AG08396 (cell line): Measurements from ENCODE around the gene WBP1L.
"Not testable (repeated sequence)": the region's sequence is repeated elsewhere in the genome, so short reads cannot be mapped to it uniquely, and the experiment has no call there.

Experiments
- DNase-seq: peaks from one replicate; pipeline ENCODE4 v3.0.0; 2012; ENCODE audit warnings: low spot score, mixed read lengths

WBP1L gene

DNA sequence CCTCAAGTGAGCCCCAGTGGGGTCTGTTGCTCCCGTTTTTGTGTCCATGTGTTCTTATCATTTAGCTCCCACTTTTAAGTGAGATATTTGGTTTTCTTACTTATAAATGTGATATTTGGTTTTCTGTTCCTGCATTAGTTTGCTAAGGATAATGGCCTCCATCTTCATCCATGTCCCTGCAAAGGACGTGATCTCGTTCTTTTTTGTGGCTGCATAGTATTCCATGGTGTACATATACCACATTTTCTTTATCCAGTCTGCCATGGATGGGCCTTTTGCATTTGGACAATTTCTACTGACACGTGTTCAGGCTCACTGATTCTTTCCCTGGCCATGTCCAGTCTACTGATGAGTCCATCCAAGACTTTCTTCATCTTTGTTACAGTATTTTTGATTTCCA lies 19.8 kb upstream of the WBP1L start:
- DNase-seq, result no peak

DNA sequence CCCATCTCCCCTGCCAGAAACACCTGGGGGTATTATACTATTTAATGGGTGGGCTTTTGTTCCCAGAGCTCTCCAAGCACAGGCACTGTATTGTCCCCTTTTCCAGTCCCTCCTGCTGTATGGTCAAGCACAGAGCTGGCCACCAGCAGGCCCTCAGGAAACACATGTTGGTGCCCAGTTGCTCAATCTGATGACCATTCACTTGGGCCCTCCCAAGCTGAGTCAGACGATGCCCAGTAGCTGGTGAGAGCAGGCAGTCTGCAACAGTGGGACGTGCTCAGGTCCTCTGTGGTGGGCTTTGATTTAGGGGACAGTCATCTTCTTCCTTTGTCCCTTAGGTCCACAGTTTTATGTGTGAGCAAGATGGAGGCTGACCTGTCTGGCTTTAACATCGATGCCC lies 17.5 kb upstream of the WBP1L start:
- DNase-seq, result peak; percentile 39

GRCh38 chr10:102727037-102727818 lies 16.5 kb upstream of the WBP1L start:
- no peak for DNase-seq

DNA sequence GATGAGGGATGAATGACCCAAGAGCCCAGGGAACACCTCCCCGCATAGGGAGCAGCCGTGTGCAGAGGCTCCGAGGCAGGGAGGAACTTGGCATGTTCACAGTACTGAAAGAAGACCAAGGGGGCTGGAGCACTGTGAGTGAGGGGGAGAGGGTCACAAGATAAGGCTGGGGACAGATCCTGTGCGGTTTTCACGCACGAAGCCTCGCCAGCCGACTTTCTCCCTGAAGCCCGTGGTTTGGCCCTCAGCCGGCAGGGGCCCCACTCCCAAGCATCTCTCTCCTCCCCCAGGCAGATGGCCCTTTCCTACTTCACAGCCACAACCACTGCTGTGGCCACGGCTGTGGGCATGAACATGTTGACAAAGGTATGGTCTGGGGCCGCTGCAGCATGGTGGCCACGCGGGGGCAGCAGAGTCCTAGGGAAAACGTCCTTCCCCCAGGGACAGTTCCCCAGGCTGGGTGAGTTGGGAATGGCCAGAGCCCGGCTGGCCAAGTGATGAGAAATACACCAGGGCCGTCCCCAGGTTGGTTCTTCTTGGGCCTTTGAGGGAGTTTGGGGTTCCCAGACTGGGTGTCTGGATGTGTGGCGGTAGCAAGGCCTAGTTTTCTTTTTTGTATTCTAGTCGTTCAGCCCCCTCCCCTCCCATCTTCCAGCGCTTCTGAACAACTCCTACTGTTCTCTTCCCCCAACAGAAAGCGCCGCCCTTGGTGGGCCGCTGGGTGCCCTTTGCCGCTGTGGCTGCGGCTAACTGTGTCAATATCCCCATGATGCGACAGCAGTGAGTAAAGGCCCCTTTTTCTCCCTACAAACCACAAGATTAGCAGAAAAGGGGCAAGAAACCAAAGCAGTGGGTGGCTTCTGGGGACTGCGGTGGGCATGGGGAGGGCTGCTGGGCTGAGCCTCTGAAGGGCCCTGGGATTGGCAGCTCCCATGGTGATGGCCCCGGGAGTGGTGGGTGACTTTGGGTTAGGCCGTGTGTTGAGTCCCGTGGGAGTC lies 14.4 kb upstream of the WBP1L start:
- DNase-seq, result peak; percentile 85

GRCh38 chr10:102731222-102731800 lies 12.4 kb upstream of the WBP1L start:
- no peak for DNase-seq

DNA sequence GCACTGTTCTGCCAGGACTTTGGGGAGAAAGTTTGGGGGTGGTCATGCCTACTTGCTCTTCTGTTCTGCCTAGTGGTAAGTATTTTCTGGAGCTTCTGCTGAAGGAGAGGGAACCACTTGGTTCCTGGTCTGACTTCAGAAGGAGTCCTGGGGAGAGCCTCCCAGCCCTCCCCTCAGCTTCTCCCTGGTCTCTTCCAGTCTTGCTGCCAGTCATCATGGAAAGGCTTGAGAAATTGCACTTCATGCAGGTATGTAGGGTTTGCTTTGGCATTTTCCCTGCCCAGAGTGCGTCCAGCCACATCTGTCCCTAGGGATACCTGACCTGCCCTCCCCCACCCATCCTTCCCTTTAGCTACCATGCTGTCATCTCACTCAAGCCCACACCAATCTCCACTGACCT lies 11.1 kb upstream of the WBP1L start:
- DNase-seq, result no peak

DNA sequence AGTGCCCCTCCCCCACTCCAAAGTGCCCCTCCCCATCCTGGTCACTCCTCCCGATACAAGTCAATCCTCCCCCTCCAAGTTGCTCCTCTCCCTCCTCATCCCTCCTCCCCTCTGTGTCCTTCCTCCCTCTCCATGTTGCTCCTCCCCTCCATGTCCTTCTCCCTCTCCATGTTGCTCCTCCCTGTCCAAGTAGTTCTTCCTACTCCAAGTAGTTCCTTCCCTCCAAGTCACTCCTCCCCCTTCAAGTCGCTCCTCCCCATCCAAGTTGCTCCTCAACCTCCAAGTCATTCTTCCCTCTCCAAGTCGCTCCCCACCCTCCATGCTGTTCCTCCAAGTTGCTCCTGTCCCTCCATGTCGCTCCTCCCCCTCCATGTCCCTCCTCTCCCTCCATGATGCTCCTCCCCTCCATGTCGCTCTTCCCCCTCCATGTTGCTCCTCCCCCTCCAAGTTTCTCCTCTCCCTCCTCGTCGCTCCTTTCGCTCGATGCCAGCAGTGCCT lies 8.6 kb upstream of the WBP1L start:
- no peak for DNase-seq

- DNase-seq, result no peak
Observed at GRCh38 chr10:102738692-102739121, 5.0 kb upstream of the WBP1L start.

DNA sequence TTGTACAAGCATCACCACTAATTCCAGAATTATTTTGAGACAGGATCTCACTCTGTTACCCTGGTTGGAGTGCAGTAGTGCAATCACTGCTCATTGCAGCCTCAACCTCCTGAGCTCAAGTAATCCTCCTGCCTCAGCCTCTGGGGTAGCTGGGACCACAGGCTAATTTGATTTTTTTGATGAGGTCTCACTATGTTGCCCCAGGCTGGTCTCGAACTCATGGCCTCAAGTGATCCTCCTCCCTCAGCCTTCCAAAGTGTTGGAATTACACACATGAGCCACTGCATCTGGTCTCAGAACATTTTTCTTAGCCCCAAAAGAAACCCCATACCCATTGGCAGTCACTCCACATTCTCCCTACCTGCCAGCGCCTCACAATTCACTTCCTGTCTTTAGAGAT lies 3.5 kb upstream of the WBP1L start:
- DNase-seq, result no peak

GRCh38 chr10:102741726-102742237 lies 2.0 kb upstream of the WBP1L start:
- no peak for DNase-seq

DNA sequence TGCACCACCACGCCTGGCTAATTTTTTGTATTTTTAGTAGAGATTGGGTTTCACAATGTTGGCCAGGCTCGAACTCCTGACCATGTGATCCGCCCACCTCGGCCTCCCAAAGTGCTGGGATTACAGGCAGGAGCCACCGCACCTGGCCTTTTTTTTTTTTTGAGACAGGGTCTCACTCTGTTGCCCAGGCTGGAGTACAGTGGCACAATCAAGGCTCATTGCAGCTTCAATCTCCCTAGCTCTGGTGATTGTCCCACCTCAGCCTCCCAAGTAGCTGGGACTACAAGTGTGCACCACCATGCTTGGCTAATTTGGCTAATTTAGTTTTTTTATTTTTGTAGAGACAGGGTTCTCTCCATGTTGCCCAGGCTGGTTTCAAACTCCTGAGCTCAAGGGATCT lies 1.4 kb upstream of the WBP1L start:
- not testable (repeated sequence) for DNase-seq

DNA sequence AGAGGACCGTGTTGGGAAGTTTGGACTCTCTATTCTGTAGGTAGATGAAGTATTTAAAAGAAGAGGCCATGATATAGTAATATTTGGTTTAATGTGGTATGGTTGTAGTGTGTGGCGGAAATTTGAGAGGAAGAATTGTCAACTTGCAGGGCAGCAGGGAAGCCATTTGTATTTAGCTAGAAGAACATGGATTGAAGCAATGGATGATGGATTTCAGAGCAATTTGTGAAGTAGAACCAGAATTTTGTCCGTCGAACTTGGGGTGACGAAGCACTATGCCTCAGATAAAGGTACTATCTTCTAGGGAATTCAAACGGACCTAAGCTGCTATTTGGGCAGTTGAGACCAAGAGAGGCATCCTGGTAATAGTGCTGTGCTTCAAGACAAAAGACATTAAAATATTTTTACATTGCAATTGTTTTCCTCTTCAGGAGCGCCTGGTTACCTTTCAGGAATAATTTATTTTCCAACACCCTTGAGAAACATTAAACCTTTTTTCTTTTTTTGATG lies 615 bp upstream of the WBP1L start:
- DNase-seq, result no peak

- DNase-seq, result no peak
Observed at GRCh38 chr10:102744374-102745051, 765 bp downstream of the WBP1L start.

DNA sequence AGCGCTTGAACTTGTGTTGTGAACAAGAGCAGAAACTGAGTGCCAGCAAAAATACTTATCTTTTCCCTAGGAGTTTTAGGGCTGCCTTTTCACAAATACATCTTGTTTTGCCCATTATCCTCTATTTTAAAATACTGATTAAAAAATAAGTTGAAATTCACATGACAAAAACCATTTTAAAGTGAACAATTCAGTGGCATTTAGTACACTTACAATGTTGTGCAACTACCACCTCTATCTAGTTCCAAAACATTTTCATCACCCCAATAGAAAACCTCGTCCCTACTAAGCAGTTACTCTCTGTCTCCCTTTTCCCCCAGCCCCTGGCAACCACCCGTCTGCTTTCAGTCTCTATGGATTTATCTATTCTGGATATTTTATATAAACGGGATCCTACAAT lies 1.4 kb downstream of the WBP1L start:
- DNase-seq, result no peak

DNA sequence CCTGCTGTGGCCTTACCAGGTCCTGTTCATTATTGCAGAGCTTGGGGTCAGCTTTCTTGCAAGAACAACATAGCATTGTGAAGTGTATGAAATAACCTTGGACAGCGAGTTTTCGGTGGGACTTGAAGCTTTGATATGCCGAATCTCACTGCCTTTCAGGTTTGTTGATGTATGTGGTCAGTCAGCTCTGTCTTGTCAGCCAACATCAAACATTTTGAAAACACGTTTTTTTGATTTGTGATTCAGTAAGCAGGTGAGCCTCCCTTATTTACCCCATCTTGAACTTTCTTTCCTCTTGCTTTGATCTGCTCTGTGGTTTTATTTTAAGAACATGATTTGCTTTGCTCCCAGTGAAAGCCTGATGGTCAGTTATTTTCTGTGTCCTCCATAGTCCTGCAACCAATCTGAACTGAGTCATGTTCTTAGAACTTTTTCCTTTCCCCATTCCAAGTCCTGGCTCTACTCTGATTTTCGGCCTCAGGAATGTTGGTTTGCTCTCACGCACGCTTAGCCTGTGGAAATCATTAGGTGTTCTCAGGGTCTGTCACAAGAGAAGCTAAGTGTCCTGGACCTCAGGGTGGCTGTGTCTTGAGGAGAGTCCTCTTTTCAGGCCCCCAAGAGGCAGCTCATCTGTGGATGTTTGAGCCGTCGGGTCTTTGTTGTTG lies 8.7 kb downstream of the WBP1L start:
- DNase-seq, result peak; percentile 71

DNA sequence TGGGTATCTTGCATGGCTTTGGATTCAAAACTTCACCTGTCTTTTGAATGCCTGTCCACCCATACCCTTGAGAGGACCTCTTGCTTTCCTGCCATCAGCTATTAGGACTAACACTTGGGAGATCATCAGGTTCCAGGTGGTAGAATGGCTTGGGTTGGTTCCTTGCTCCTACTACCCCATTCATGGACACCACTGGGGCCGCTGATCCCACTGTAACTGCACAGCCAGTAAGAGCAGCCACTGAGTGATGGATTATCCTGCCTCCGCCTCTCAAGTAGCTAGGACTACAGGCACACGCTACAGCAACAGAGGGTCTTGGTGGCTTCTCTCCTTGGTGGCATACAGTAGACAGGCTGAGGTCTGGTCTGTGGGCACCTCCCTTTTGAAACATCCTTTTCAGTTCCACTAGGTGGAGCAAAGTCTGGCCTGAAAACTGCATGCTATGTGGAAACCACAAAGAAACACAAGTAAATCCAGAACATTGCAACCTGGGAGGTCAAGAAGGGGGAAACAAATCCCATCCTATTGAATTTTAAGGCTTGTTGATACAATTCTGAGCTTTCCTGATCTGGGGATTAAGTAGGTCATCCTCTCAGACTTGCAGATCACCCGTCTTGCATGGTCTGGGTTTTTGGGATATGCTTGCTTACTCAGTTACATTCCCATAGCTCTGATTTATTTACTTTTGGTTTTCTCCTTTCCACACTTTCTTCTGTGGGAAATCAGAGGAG lies 9.4 kb downstream of the WBP1L start:
- DNase-seq, result peak; percentile 42

- no peak for DNase-seq
Observed at GRCh38 chr10:102753718-102754117, 10.0 kb downstream of the WBP1L start.

- DNase-seq, result no peak
Observed at GRCh38 chr10:102757323-102757722, 13.6 kb downstream of the WBP1L start.

DNA sequence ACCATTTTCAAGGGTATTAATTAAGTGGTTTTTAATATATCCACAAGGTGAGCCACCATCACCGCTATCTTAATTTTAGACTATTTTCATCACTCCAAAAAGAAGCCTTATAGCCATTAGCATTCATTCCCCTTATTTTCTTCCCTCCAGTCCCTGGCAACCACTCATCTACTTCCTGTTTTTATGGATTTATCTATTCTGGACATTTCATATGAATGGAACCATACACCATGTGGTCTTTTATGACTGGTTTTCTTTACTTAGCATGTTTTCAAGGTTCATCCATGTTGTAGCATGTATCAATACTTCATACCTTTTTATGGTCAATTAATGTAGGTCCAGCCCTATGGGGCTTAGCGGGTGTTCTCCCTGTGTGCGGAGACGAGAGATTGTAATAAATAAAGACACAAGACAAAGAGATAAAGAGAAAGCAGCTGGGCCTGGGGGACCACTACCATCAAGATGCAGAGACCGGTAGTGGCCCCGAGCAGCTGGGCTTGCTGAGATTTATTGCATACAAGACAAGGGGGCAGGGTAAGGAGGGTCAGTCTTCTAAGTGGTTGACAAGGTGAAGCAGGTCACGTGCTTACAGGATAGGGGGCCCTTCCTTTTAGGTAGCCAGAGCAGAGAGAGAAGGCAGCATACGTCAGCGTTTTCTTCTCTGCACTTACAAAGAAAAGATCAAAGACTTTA lies 14.6 kb downstream of the WBP1L start:
- no peak for DNase-seq

DNA sequence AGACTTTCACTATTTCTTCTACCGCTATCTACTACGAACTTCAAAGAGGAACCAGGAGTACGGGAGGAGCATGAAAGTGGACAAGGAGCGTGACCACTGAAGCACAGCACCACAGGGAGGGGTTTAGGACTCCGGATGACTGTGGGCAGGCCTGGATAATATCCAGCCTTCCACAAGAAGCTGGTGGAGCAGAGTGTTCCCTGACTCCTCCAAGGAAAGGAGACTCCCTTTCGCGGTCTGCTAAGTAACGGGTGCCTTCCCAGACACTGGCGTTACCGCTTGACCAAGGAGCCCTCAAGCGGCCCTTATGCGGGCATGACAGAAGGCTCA lies 15.2 kb downstream of the WBP1L start:
- DNase-seq, result not testable (repeated sequence)
